HepG2 (cell line): Measurements from ENCODE around the gene SIGMAR1. TPM values are rescaled to one million over a fixed set of nuclear protein-coding genes. Genes with fewer than 3 reads are reported as not detected.

Experiments
- BCL6 ChIP-seq: IDR thresholded peaks from 2 replicates; pipeline ENCODE4 v1.6.1; 2016; ENCODE audit warnings: missing genetic modification reagents, missing compliant biosample characterization
- FOXA3 ChIP-seq: IDR thresholded peaks from 2 replicates; pipeline ENCODE4 v1.6.1; 2016; ENCODE audit warnings: missing genetic modification reagents, missing compliant biosample characterization
- HMGXB4 ChIP-seq, 2 experiments: sonication (generic) in 1 of 2; formaldehyde crosslinking in 1 of 2; IDR thresholded peaks; 2 replicates each; pipeline versions ENCODE4 v1.4.0 to v1.6.1; 2018 to 2020; ENCODE audit warnings: missing genetic modification reagents in 2 of 2, borderline replicate concordance in 1 of 2, low read depth in 1 of 2, mild to moderate bottlenecking in 1 of 2, missing biosample characterization in 1 of 2
- HOXA3 ChIP-seq: sonication (generic); formaldehyde crosslinking; IDR thresholded peaks from 2 replicates; pipeline ENCODE4 v1.5.0; 2020; ENCODE audit warnings: missing genetic modification reagents
- REL ChIP-seq: sonication (generic); formaldehyde crosslinking; conservative IDR thresholded peaks from 2 replicates; pipeline ENCODE4 v1.8.0; 2022; ENCODE audit warnings: mild to moderate bottlenecking, missing genetic modification reagents, moderate library complexity
- ZFAT ChIP-seq: sonication (generic); formaldehyde crosslinking; conservative IDR thresholded peaks from 2 replicates; pipeline ENCODE4 v1.8.1; 2023; ENCODE audit warnings: missing genetic modification reagents, inconsistent platforms
- ZNF263 ChIP-seq: sonication (generic); formaldehyde crosslinking; IDR thresholded peaks from 2 replicates; pipeline ENCODE4 v1.4.0; 2020; ENCODE audit warnings: missing genetic modification reagents
- ZNF414 ChIP-seq: sonication (generic); formaldehyde crosslinking; IDR thresholded peaks from 2 replicates; pipeline ENCODE4 v1.5.0; 2020; ENCODE audit warnings: missing genetic modification reagents
- ZNF564 ChIP-seq: sonication (generic); formaldehyde crosslinking; IDR thresholded peaks from 2 replicates; pipeline ENCODE4 v1.8.1; 2023; ENCODE audit warnings: mild to moderate bottlenecking, missing genetic modification reagents
- polyA plus RNA-seq, 8 experiments: library from polyadenylated mRNA; depleted of rRNA in 3 of 8; stranded (reverse) in 7 of 8; unstranded in 1 of 8; fragments of >200 nt; fragmentation: Illumina TruSeq in 4 of 8; extraction: Trizol in 4 of 8; gene quantifications; 2 replicates each; pipeline versions ENCODE4 v1.2.1 to v1.2.3, GENCODE V29; 2011 to 2016; ENCODE audit warnings: low read depth in 4 of 8, missing spikeins in 1 of 8, mixed read lengths in 1 of 8; ENCODE audit not compliant: insufficient read depth in 1 of 8
- total RNA-seq, 5 experiments: library from RNA; depleted of rRNA; stranded (reverse); fragments of >200 nt; fragmentation: Illumina TruSeq; extraction: Trizol; gene quantifications; 2 replicates each; pipeline ENCODE4 v1.2.3, GENCODE V29; 2016; ENCODE audit warnings: low read depth in 1 of 5
- TF ChIP-seq, protein P1 (sequence below): sonication (generic); formaldehyde crosslinking; IDR thresholded peaks from 2 replicates; pipeline ENCODE4 v1.4.0; 2020; ENCODE audit warnings: mild to moderate bottlenecking, missing genetic modification reagents
- TF ChIP-seq, protein P2 (sequence below): IDR thresholded peaks from 2 replicates; pipeline ENCODE4 v1.6.1; 2016; ENCODE audit warnings: missing biosample characterization, missing genetic modification reagents, low read depth
- TF ChIP-seq, protein P3 (sequence below): IDR thresholded peaks from 2 replicates; pipeline ENCODE4 v1.6.1; 2016; ENCODE audit warnings: missing compliant biosample characterization, missing genetic modification reagents, borderline replicate concordance
- TF ChIP-seq, protein P4 (sequence below): sonication (generic); formaldehyde crosslinking; IDR thresholded peaks from 2 replicates; pipeline ENCODE4 v1.4.0; 2020; ENCODE audit warnings: missing genetic modification reagents, borderline replicate concordance

Gene SIGMAR1
- total and polyA plus RNA-seq, 2 of the 13 experiments (the other 11 are each of a cell fraction or from before 2014, with no cell fraction given), result 38.9 to 60.8 TPM

GRCh38 chr9:34644766-34645314 lies 7.3 kb upstream of the SIGMAR1 start (continued):
- TF ChIP-seq, protein P1, sequence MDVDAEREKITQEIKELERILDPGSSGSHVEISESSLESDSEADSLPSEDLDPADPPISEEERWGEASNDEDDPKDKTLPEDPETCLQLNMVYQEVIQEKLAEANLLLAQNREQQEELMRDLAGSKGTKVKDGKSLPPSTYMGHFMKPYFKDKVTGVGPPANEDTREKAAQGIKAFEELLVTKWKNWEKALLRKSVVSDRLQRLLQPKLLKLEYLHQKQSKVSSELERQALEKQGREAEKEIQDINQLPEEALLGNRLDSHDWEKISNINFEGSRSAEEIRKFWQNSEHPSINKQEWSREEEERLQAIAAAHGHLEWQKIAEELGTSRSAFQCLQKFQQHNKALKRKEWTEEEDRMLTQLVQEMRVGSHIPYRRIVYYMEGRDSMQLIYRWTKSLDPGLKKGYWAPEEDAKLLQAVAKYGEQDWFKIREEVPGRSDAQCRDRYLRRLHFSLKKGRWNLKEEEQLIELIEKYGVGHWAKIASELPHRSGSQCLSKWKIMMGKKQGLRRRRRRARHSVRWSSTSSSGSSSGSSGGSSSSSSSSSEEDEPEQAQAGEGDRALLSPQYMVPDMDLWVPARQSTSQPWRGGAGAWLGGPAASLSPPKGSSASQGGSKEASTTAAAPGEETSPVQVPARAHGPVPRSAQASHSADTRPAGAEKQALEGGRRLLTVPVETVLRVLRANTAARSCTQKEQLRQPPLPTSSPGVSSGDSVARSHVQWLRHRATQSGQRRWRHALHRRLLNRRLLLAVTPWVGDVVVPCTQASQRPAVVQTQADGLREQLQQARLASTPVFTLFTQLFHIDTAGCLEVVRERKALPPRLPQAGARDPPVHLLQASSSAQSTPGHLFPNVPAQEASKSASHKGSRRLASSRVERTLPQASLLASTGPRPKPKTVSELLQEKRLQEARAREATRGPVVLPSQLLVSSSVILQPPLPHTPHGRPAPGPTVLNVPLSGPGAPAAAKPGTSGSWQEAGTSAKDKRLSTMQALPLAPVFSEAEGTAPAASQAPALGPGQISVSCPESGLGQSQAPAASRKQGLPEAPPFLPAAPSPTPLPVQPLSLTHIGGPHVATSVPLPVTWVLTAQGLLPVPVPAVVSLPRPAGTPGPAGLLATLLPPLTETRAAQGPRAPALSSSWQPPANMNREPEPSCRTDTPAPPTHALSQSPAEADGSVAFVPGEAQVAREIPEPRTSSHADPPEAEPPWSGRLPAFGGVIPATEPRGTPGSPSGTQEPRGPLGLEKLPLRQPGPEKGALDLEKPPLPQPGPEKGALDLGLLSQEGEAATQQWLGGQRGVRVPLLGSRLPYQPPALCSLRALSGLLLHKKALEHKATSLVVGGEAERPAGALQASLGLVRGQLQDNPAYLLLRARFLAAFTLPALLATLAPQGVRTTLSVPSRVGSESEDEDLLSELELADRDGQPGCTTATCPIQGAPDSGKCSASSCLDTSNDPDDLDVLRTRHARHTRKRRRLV (CRISPR knock-in tag), result no peak
- no peak for TF ChIP-seq ZNF263 (CRISPR knock-in tag)
- TF ChIP-seq, protein P2, sequence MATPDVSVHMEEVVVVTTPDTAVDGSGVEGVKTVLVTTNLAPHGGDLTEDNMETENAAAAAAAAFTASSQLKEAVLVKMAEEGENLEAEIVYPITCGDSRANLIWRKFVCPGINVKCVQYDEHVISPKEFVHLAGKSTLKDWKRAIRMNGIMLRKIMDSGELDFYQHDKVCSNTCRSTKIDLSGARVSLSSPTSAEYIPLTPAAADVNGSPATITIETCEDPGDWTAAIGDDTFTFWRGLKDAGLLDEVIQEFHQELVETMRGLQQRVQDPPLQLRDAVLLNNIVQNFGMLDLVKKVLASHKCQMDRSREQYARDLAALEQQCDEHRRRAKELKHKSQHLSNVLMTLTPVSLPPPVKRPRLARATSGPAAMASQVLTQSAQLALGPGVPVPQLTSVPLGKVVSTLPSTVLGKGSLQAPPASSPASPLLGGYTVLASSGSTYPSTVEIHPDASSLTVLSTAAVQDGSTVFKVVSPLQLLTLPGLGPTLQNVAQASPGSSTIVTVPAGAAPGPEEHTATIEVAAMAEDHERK (CRISPR knock-in tag), result no peak
- TF ChIP-seq ZNF414 (CRISPR knock-in tag), result 0 out of 2 replicates have a peak, but pooled peaks have one; percentile 59
- TF ChIP-seq REL (CRISPR knock-in tag), result no peak
- TF ChIP-seq ZNF564, result 0 out of 2 replicates have a peak, but pooled peaks have one; percentile 10
- TF ChIP-seq, protein P3, sequence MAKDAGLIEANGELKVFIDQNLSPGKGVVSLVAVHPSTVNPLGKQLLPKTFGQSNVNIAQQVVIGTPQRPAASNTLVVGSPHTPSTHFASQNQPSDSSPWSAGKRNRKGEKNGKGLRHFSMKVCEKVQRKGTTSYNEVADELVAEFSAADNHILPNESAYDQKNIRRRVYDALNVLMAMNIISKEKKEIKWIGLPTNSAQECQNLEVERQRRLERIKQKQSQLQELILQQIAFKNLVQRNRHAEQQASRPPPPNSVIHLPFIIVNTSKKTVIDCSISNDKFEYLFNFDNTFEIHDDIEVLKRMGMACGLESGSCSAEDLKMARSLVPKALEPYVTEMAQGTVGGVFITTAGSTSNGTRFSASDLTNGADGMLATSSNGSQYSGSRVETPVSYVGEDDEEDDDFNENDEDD, result no peak
- TF ChIP-seq, protein P4, sequence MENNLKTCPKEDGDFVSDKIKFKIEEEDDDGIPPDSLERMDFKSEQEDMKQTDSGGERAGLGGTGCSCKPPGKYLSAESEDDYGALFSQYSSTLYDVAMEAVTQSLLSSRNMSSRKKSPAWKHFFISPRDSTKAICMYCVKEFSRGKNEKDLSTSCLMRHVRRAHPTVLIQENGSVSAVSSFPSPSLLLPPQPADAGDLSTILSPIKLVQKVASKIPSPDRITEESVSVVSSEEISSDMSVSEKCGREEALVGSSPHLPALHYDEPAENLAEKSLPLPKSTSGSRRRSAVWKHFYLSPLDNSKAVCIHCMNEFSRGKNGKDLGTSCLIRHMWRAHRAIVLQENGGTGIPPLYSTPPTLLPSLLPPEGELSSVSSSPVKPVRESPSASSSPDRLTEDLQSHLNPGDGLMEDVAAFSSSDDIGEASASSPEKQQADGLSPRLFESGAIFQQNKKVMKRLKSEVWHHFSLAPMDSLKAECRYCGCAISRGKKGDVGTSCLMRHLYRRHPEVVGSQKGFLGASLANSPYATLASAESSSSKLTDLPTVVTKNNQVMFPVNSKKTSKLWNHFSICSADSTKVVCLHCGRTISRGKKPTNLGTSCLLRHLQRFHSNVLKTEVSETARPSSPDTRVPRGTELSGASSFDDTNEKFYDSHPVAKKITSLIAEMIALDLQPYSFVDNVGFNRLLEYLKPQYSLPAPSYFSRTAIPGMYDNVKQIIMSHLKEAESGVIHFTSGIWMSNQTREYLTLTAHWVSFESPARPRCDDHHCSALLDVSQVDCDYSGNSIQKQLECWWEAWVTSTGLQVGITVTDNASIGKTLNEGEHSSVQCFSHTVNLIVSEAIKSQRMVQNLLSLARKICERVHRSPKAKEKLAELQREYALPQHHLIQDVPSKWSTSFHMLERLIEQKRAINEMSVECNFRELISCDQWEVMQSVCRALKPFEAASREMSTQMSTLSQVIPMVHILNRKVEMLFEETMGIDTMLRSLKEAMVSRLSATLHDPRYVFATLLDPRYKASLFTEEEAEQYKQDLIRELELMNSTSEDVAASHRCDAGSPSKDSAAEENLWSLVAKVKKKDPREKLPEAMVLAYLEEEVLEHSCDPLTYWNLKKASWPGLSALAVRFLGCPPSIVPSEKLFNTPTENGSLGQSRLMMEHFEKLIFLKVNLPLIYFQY (CRISPR knock-in tag), result no peak; the same call in 1 of the 2 replicates
- TF ChIP-seq BCL6 (CRISPR knock-in tag), result peak; percentile 85
- no peak for TF ChIP-seq ZFAT
- peak; percentile 65; the same call in 1 of the 2 replicates for TF ChIP-seq FOXA3
- TF ChIP-seq HOXA3, result peak; percentile 73
- TF ChIP-seq HMGXB4 (CRISPR knock-in tag; IDR thresholded peaks at IDR 0.05; ENCODE audit: borderline replicate concordance in 1 of 2, low read depth in 1 of 2), result peak; percentile 47 to 63; a peak in 2 of 4 replicates
